GM21723 (cell line): Measurements from ENCODE around the gene KCNJ6.

ENCODE experiments used
- ATAC-seq: cut with Tn5 transposase; IDR thresholded peaks from one replicate; pipeline ENCODE4 v1.9.1; 2021; ENCODE audit warnings: mild to moderate bottlenecking, moderate library complexity; ENCODE audit not compliant: unreplicated experiment

The KCNJ6 gene

DNA sequence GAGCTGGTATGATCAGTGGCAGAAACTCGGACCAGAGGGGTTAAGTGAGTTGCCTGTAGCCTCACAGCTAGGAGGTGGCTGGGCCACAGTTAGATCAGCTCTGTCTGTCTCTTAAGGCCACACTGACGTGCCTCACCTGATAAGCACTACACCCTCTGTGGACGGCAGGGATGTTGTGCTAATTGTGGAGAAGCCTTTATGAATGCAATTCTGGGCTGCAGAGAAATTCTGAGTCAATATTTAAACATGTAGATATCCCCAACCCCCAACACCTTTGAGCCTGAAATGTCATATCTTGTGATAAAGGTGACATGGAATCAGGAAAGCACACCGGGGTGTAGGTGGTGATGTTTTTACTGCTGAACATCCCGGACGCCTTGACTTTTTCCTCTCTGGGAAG, 88.3 kb downstream of the KCNJ6 start:
- ATAC-seq: no peak

DNA sequence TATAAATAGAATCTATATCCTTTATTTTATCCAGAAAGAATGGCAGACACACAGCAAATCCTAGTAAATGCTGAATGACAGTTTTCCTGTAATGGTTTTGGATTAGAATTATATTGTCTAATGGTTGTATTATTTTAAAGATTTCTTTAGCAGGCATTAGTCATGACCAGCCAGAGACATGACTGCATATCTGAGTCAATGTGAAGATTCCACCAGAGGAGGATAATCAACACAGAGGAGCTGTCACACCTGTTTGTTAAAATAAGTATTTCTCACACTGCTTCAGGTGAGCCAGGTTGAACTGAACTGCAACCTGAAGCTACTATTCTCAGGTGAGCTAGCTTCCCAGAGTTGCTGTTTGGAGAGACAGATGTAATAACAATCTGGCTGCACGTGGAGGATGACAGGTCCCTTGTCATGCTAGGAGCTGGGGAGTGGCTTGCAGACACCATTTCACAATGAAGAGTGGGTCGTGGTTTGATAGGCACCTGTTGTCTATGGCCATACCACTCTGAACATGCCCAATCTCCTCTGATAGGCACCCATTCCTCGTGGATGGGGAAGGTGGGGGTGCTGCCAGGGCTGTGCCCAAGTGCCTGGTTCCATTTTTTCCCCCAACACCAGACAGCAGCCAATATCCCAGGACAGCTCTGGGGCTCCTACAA, 94.3 kb downstream of the KCNJ6 start:
- ATAC-seq: no peak

GRCh38 chr21:37821092-37821491, 95.2 kb downstream of the KCNJ6 start:
- no peak for ATAC-seq

DNA sequence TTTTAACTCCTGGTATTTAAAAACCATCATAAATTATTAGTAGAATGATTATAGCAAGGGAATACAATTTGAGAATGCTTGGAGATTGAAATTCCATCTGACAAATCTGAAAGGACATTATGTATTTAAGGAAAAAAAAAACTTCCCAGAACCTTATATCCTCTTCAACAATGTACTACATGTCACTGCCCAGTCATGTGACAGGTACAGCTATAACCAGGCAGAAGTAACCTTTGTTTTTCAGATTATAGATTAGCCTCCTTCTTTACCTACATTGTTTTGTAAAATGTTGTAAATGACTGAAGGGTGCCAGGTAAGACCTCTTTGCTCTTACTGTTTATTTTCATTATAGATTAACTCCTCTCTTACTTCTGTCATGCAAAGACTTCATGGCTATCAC, 96.9 kb downstream of the KCNJ6 start:
- no peak for ATAC-seq

GRCh38 chr21:37817242-37817641, 99.0 kb downstream of the KCNJ6 start:
- ATAC-seq: no peak

GRCh38 chr21:37815893-37816292, 100.4 kb downstream of the KCNJ6 start:
- no peak for ATAC-seq

DNA sequence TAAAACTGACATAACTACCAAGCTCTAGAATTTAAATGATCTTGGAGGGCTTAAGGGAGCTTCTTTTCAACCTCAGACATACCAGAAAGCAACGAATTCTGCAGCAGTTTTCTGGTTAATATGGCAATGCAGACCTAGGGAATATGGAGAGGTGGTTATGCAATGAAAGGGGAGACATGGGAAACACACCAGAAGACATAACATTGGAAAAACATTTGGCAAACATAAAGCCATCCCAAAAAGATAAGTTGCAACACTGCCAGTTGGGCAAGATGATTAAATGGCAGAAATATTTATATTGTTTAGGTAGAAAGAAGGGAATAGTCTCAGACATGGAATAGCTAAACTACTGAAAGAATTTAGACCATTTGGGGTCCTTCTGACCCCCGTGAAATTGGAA, 104.5 kb downstream of the KCNJ6 start:
- no peak for ATAC-seq

- ATAC-seq: no peak
Measured at GRCh38 chr21:37808261-37808660, 108.0 kb downstream of the KCNJ6 start.

DNA sequence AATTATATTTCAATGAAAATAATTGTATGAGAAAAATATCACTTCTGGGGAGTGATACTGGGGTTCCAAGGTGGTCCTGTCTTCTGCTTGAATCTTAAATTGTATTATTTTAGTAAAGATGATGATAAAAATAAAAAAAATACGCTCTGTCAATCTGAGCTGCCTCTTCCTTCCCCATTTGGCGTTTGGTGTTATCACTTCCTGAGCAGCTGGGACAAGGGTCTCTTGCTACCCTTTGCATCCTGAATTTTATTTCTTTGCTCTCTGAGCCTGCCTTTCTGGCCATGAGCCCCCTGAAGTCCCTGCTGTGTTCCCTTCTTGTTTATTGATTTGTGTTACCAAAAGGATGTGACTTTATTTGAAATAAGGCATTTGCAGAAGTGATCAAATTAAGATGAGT, 111.0 kb downstream of the KCNJ6 start:
- ATAC-seq: no peak

DNA sequence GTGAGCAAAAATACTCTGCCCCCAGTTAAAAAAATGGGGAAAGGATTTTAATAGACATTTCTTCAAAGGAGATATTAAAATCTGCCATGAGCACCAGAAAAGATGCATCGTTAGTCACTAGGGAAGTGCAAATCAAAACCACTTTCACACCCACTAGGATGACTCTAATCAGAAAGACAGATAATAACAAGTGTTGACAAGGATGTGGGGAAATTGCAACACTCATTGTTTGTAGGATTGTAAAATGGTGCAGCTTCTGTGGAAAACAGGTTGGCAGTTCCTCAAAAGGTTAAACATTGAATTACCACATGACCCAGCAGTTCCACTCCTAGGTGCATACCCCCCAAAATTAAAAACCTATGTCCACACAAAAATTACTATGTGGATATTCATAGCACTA, 112.3 kb downstream of the KCNJ6 start:
- ATAC-seq: no peak

DNA sequence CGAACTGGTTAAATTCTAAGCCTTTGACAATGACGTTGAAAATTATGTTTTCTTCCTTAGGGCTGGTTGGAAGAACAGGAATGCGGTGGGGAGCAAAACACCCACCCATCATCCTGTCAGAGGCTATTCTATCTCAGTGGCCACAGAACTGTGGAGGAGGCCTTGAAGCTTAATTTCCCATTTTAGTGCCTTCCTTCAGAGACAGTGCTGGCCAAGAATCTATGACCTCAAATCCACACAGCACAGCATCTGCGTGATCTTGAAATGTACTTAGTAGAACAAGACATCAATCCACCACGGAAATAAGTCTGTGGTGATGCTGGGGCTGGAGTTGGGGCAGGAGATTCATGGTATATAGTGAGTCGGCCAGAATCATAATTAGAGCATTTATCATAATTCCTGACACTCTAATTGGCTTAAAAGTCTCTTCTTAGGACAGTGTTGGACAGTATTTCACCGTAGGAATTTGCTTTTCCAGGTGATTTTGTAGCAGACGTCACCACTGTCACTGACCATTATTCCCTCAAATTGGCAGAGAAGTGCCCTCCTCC, 113.1 kb downstream of the KCNJ6 start:
- no peak for ATAC-seq

- ATAC-seq: no peak
Measured at GRCh38 chr21:37800456-37801061, 115.7 kb downstream of the KCNJ6 start.

DNA sequence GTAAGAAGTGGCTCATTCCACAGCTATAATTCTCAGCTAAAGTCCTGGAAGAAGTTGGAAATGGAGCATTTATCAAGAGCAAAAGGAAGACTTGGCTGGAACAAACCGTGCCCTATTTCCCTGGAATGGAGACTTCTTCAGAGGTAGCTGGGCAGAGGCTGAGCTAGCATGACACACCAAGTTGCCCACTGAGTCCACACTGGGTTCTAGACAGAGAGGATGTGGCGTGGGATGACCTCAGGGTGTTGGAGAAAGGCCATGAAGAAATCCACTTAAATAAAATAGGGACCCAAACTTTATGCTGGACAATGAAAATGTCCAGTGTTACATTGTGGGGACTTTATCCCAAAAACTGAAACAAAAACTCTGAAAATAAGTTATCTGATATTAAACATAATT, 116.2 kb downstream of the KCNJ6 start:
- ATAC-seq: no peak

- ATAC-seq: no peak
Measured at GRCh38 chr21:37799211-37800056, 116.8 kb downstream of the KCNJ6 start.

- no peak for ATAC-seq
Measured at GRCh38 chr21:37797403-37797802, 118.9 kb downstream of the KCNJ6 start.

DNA sequence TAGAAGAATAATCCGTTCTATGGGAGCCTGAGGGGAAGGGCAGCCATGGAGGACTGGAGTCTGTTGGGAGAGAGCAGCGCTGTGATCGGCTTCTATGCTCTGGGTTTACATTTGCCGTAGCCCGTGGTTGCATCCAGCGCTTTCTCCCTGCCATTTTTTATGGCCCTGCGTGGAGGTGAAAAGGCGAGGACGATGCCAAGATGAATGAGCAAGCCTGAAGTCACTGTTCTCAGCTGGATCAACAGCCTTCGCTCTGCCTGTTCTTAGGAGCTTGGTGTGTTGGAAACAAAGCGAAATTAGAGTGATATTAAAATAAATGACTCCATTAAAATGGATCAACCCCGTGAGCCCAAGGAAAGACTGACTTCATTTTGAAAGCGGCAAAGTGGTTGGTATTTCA, 120.2 kb downstream of the KCNJ6 start:
- ATAC-seq: no peak

GRCh38 chr21:37793660-37794059, 122.6 kb downstream of the KCNJ6 start:
- no peak for ATAC-seq

GRCh38 chr21:37792046-37792445, 124.2 kb downstream of the KCNJ6 start:
- ATAC-seq: no peak

DNA sequence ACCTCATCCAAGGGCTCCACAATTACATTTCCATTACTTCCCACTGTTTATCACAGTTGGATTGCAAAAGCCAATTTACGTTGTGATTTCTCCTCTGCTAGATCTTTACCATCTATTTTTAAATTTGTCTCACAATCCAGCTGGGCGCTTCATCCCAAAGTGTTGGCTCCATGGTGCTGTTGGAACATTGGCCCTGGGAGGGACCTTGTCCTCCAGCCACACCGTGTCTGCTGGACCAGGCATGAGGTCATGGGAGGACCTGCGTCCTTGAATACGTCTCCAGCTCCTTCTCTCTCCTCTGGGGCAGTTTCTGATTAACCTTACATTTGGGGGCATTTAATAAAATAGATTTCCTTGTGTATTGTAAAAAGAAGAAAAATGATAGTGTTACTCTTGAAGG, 125.4 kb downstream of the KCNJ6 start:
- no peak for ATAC-seq

DNA sequence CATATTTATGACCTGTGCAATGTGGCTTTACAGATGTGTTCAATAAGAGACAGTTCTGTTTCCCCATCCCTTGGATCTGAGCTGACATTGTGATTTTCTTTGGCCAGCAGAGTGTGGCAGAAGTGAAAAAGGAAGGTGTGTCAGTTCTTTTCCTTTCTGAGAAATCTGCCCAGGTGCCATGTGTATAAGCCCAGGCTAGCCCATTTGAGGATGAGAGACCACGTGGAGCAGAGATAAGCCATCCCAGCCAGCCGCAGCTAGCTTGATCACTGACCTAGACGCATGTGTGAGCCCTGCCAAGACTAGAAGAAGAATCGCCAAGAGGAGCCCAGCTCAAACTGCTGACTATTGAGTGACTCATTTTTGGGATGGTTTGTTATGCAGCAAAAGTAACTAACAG, 127.8 kb downstream of the KCNJ6 start:
- no peak for ATAC-seq

DNA sequence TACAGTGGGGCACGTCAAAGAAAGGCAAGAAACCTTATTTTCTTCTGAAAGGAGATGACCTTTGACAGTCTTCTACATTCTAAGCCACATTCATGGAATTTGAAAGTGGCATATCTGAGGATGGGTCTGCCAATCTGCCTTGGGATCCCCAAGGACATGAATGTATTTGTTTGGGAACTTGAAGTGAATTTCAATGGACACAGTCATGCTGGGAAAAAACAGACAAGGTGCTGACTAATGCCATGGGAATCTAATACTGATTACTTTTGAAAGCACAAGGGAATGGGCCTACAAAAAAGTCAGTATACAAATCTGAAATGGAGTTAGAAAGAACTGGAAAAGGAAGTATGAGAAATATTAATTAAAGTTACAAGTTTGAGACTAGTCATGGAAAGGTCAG, 128.8 kb downstream of the KCNJ6 start:
- ATAC-seq: no peak
